Fibroblast of mammary gland (primary cell): Measurements from ENCODE around the gene PHACTR1.

Experiments used
- DNase-seq: peaks from one replicate; pipeline ENCODE4 v3.0.0-alpha.2; 2010; ENCODE audit warnings: low read depth
- H3K4me3 ChIP-seq: 2 replicates; pipeline ENCODE4 v1.5.1; 2011; ENCODE audit warnings: low read depth, mild to moderate bottlenecking, low read length, moderate library complexity; ENCODE audit not compliant: control insufficient read depth
- CTCF ChIP-seq: conservative IDR thresholded peaks from 2 replicates; pipeline ENCODE4 v1.5.1; 2011; ENCODE audit warnings: low read depth, low read length, inconsistent platforms; ENCODE audit not compliant: control insufficient read depth, insufficient read depth

The PHACTR1 gene

DNA sequence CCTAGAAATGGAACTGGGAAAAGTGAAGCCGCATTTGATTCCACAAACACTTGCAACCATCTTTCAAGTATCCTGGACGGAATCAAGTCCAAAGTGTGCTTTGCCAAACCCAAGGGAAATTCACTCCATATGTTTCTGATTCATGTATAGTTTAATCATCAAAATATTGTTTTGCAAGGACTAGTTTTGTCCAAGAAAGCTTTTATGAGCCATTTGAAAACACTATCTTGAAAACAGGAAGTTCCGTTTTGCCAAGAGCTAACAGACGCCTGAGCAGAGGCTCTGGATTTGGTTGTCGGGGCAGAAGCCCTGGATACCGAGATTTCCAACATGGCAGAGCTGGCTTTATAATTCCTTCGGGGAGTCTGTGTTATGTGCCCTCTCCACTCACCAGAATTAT is 251.1 kb downstream of the PHACTR1 start:
- peak; percentile 85 for DNase-seq
- no peak overlapping the region for H3K4me3 ChIP-seq
- no peak for TF ChIP-seq CTCF

DNA sequence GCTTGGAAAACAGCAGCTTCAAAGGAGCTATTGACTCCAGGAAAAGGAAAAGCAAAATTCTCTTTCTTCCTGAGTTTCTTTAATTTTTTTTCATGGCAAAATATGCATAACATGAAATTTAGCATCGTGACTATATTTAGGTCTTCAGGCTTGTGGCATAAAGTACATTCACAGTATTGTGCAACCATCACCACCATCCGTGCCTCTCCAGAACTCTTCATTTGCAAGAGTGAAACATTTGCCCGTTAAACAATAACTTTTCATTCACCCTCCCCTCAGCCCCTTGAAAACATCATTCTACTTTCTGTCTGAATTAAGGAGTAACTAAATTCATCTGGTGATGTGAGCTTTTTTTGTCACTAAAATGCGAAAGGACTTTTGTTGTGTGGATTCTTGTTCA is 251.7 kb downstream of the PHACTR1 start:
- no peak for DNase-seq
- H3K4me3 ChIP-seq = no peak overlapping the region
- no peak for TF ChIP-seq CTCF

DNA sequence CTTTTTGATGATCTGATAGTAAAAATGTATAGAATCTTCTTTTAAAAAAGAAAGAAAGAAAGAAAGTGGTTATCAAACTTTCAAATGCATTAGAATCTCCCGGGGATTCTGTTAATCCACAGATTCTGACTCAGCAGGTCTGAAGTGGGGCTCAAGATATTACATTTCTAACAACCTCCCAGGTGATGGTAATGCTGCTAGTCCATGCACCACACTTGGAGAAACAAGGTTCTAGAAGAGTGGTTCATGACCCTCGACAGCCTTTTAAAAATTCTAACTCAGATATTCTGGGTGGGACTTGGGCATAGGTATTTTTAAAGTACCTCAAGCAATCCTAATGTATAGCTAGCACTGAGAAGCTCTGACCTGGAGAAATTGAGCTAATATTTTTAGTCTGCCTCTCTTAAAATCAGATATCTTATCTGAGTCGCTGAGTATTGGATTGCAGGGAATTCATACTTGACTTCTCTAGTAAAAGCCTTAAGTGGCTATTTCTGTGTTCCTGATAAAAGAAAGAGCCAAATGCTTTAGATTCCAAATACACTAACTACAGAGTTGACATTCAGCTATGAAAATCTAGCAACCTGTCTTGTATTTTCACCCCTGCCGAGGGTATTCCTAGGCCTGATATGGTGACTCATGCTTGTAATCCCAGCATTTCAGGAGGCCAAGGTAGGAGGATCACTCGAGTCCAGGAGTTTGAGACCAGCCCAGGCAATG is 252.4 kb downstream of the PHACTR1 start:
- TF ChIP-seq CTCF = no peak
- no peak overlapping the region for H3K4me3 ChIP-seq
- no peak for DNase-seq

DNA sequence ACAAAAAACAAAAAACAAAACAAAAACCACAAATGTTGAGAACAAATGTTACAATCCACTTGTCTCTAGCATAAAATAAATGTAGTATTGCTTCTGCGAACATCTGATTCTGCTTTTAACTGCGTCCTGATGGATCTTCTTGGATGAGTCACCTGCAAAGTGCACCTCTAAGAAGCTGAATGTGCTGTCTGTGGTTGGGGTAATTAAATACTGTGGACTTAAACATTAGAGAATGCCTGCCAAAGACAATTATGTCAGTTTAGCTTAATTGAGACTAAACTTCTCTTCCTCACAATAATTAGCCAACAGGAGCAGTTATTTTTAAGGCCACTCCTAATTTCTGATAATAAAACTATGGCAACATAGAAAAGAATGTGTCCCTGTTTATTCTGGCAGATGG is 253.4 kb downstream of the PHACTR1 start:
- peak; percentile 41 for DNase-seq
- no peak for TF ChIP-seq CTCF
- H3K4me3 ChIP-seq = no peak overlapping the region

GRCh38 chr6:12973386-12973785 is 256.8 kb downstream of the PHACTR1 start:
- peak; percentile 33 for DNase-seq
- H3K4me3 ChIP-seq = no peak overlapping the region
- no peak for TF ChIP-seq CTCF

- no peak for TF ChIP-seq CTCF
- no peak for DNase-seq
- no peak overlapping the region for H3K4me3 ChIP-seq
Measured at GRCh38 chr6:12974551-12974950, 258.0 kb downstream of the PHACTR1 start.

- DNase-seq = no peak
- no peak for TF ChIP-seq CTCF
Measured at GRCh38 chr6:12976366-12976765, 259.8 kb downstream of the PHACTR1 start.

More at GRCh38 chr6:12976366-12976765, 259.8 kb downstream of the PHACTR1 start:
- H3K4me3 ChIP-seq = no peak overlapping the region
